ENCODE results near the gene CACNA2D4. TPM values are rescaled to one million over a fixed set of nuclear protein-coding genes. Genes with fewer than 3 reads are reported as not detected.

CACNA2D4 gene
- total and polyA plus RNA-seq, 2 donors (not counting 3 experiments of a cell fraction or from before 2014, with no cell fraction given) = 0.58 to 0.73 TPM

DNA sequence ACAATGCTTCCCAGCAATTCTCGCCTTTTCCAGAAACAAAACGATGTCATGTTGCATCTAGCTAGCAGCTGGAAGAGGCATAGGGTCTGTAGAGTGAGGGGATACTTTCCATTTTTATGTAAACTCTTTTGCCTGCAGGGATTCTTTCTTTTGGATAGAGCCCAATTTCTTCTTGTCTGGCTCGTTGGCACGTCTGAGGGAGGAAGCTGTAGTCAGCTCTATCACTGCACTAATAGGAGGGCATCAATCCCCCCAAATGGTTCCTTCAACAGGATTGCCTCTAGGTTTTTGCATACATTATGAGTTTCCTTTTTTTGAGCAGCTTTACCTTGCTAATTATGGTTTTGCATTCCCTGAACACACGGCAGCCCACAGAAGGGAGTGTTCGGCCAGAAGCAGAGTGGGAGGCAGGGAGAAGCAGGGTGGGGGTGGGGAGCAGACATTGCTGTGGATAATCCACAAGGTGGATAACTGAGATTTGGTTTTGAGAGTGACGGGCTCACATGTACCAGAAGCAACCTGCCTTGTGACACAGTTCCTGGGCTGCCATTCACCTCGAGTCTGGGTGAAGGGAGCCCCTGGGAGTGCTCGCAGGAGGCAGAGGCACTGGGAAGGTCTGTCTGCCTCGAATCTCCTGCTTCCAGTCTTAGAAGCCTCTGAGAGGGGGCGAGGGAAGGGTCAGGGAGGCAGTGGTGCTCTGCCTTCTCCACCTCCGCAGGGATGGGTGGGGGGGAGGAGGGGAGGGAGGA lies 73.6 kb downstream of the CACNA2D4 start:
- H3K79me2 ChIP-seq (ENCODE audit: control insufficient read depth, insufficient read depth, low read length) = no peaks in the 10 kb centered on the region
- no peak for TF ChIP-seq EZH2 (IDR thresholded peaks at IDR 0.05; ENCODE audit: borderline replicate concordance, low read depth, low read length, severe bottlenecking)
- TF ChIP-seq MYC (IDR thresholded peaks at IDR 0.05; ENCODE audit: low read depth, low read length) = no peak
- no peaks in the 10 kb centered on the region for H3K4me1 ChIP-seq (ENCODE audit: control insufficient read depth, extremely low read depth, insufficient read depth, low read length)
- no peak for FAIRE-seq
- no peak overlapping the region for H3K27ac ChIP-seq (ENCODE audit: insufficient read depth, low read depth, low read length)
- ChIA-PET CTCF (interaction anchor here (1.2 to 1.6 kb wide), 2 partner anchors 11 to 95 kb away, joined by 3 to 6 read pairs; no protein-coding TSS in a partner anchor), POLR2A (no interaction called here)
- dilution Hi-C loops (cut with MboI; ENCODE audit: extremely low pct_ligation_motif_present, low sequenced_read_pairs) (no loop called here), intact Hi-C loops (cut with micrococcal nuclease) (no loop called here)
- no peak overlapping the region for H2AFZ ChIP-seq (ENCODE audit: low read depth, low read length)
- no TSS peak for BruUV-seq (replicated peaks)
- H3K9ac ChIP-seq (replicated peaks; ENCODE audit: extremely low read depth, insufficient read depth, low read length) = no peak overlapping the region
- H3K9me1 ChIP-seq (replicated peaks; ENCODE audit: control insufficient read depth, extremely low read depth, insufficient read depth, low read length) = no peaks in the 10 kb centered on the region
- no peak overlapping the region for H3K4me3 ChIP-seq (replicated peaks in 1 of 3; ENCODE audit: insufficient read depth in 1 of 3, low read depth in 1 of 3, low read length in 3 of 3)
- no peak overlapping the region for H3K4me2 ChIP-seq (ENCODE audit: insufficient read depth, low read length)
- no peaks in the 10 kb centered on the region for H3K36me3 ChIP-seq (ENCODE audit: control insufficient read depth in 2 of 2, extremely low read depth in 1 of 2, insufficient read depth in 2 of 2, low read length in 2 of 2)
- H3K27me3 ChIP-seq (ENCODE audit: control insufficient read depth in 2 of 2, insufficient read depth in 2 of 2, low read length in 2 of 2) = peaks cover 0 to 5% of the 10 kb centered on the region in 2 experiments
- no peak for DNase-seq (ENCODE audit: low read depth, low spot score)
- no peaks in the 10 kb centered on the region for H3K9me3 ChIP-seq (replicated peaks; ENCODE audit: control insufficient read depth, insufficient read depth, low read length)
- no peaks in the 10 kb centered on the region for H4K20me1 ChIP-seq (replicated peaks; ENCODE audit: control insufficient read depth, extremely low read depth, insufficient read depth, low read length)

DNA sequence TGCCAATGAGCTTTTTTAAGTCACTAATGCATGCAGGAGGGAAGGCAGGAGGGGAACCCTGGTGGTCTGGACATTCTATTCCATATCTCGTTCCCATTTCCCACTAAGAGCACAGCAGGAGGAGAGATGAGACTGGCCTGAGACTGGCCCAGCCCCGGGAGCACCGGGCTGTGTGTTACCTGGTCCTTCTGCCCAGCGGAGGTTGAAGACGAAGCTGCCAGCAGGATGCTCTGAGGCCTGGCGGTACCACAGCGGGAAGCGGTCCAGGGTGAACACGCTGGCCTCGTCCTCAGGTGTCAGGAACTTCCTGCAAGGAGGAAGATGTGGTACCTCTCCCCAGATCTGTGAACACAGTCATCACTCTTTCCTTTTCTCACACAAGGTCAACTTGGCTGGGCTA lies 74.2 kb downstream of the CACNA2D4 start:
- BruUV-seq (replicated peaks) = no TSS peak
- no peak for TF ChIP-seq JUN (IDR thresholded peaks at IDR 0.05; ENCODE audit: borderline replicate concordance, insufficient read depth, insufficient read length, low read depth)
- TF ChIP-seq GATA2 (IDR thresholded peaks at IDR 0.05; ENCODE audit: insufficient read depth, insufficient read length, low read depth, low read length) = no peak
- TF ChIP-seq MYC (IDR thresholded peaks at IDR 0.05; ENCODE audit: low read depth, low read length) = no peak
- TF ChIP-seq, protein P1, sequence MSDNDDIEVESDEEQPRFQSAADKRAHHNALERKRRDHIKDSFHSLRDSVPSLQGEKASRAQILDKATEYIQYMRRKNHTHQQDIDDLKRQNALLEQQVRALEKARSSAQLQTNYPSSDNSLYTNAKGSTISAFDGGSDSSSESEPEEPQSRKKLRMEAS (IDR thresholded peaks at IDR 0.05; ENCODE audit: insufficient read depth, insufficient read length) = no peak
- TF ChIP-seq POLR2A (IDR thresholded peaks at IDR 0.05; ENCODE audit: low read depth, low read length) = no peak
- TF ChIP-seq, protein P2, sequence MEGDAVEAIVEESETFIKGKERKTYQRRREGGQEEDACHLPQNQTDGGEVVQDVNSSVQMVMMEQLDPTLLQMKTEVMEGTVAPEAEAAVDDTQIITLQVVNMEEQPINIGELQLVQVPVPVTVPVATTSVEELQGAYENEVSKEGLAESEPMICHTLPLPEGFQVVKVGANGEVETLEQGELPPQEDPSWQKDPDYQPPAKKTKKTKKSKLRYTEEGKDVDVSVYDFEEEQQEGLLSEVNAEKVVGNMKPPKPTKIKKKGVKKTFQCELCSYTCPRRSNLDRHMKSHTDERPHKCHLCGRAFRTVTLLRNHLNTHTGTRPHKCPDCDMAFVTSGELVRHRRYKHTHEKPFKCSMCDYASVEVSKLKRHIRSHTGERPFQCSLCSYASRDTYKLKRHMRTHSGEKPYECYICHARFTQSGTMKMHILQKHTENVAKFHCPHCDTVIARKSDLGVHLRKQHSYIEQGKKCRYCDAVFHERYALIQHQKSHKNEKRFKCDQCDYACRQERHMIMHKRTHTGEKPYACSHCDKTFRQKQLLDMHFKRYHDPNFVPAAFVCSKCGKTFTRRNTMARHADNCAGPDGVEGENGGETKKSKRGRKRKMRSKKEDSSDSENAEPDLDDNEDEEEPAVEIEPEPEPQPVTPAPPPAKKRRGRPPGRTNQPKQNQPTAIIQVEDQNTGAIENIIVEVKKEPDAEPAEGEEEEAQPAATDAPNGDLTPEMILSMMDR (IDR thresholded peaks at IDR 0.05; ENCODE audit: extremely low read depth in 1 of 2, insufficient read depth in 1 of 2, low read depth in 1 of 2, low read length in 2 of 2) = no peak
- TF ChIP-seq FOS (IDR thresholded peaks at IDR 0.05; ENCODE audit: borderline replicate concordance, insufficient read depth, low read length) = no peak
- TF ChIP-seq POLR2AphosphoS5 (IDR thresholded peaks at IDR 0.05; ENCODE audit: insufficient read depth, low read depth, low read length) = no peak
- no peak for TF ChIP-seq EZH2 (IDR thresholded peaks at IDR 0.05; ENCODE audit: borderline replicate concordance, low read depth, low read length, severe bottlenecking)
- Histone ChIP-seq H3K4me1 (ENCODE audit: control insufficient read depth, extremely low read depth, insufficient read depth, low read length) (no peaks in the 10 kb centered on the region), H3K9me1 (replicated peaks; ENCODE audit: control insufficient read depth, extremely low read depth, insufficient read depth, low read length) (no peaks in the 10 kb centered on the region), H3K4me2 (ENCODE audit: insufficient read depth, low read length) (no peak overlapping the region), H3K9ac (replicated peaks; ENCODE audit: extremely low read depth, insufficient read depth, low read length) (no peak overlapping the region), H3K27ac (ENCODE audit: insufficient read depth, low read depth, low read length) (no peak overlapping the region), H3K79me2 (ENCODE audit: control insufficient read depth, insufficient read depth, low read length) (no peaks in the 10 kb centered on the region), H3K9me3 (replicated peaks; ENCODE audit: control insufficient read depth, insufficient read depth, low read length) (no peaks in the 10 kb centered on the region), H3K27me3 (ENCODE audit: control insufficient read depth in 2 of 2, insufficient read depth in 2 of 2, low read length in 2 of 2) (peaks cover 0 to 5% of the 10 kb centered on the region in 2 experiments), H3K36me3 (ENCODE audit: control insufficient read depth in 2 of 2, extremely low read depth in 1 of 2, insufficient read depth in 2 of 2, low read length in 2 of 2) (no peaks in the 10 kb centered on the region), H4K20me1 (replicated peaks; ENCODE audit: control insufficient read depth, extremely low read depth, insufficient read depth, low read length) (no peaks in the 10 kb centered on the region), H3K4me3 (replicated peaks in 1 of 3; ENCODE audit: insufficient read depth in 1 of 3, low read depth in 1 of 3, low read length in 3 of 3) (no peak overlapping the region), H2AFZ (ENCODE audit: low read depth, low read length) (no peak overlapping the region)
- intact Hi-C loops (cut with micrococcal nuclease) = no loop called here
- CTCF ChIA-PET = interaction anchor here (1.2 to 1.6 kb wide), 2 partner anchors 10 to 96 kb away, joined by 3 to 6 read pairs; no protein-coding TSS in a partner anchor
- FAIRE-seq = no peak
- dilution Hi-C loops (cut with MboI; ENCODE audit: extremely low pct_ligation_motif_present, low sequenced_read_pairs) = no loop called here
- no peak for DNase-seq (ENCODE audit: low read depth, low spot score)
- POLR2A ChIA-PET = no interaction called here

All from endothelial cell of umbilical vein (primary cell).